H7 (cell line): Measurements from ENCODE around the gene ZNF415. TPM values are rescaled to one million over a fixed set of nuclear protein-coding genes. Genes with fewer than 3 reads are reported as not detected.
"Not testable (repeated sequence)": the region's sequence is repeated elsewhere in the genome, so short reads cannot be mapped to it uniquely, and the experiment has no call there.

Experiments
- DNase-seq: peaks from one replicate; pipeline ENCODE4 v3.0.0; 2012
- H3K27me3 ChIP-seq: 2 replicates; pipeline ENCODE4 v1.6.0; 2011; ENCODE audit warnings: mild to moderate bottlenecking, low read length; ENCODE audit not compliant: control insufficient read depth, insufficient read depth
- H3K36me3 ChIP-seq: replicated peaks from 2 replicates; pipeline ENCODE4 v1.5.1; 2011; ENCODE audit warnings: low read length; ENCODE audit not compliant: control insufficient read depth, insufficient read depth
- H3K4me3 ChIP-seq: 2 replicates; pipeline ENCODE4 v1.5.1; 2011; ENCODE audit warnings: low read depth, mild to moderate bottlenecking, control low read depth, low read length, moderate library complexity; ENCODE audit not compliant: insufficient read depth
- total RNA-seq: library from RNA; depleted of rRNA; stranded (reverse); fragments of >200 nt; shearing (Covaris generic); gene quantifications from 2 replicates; pipeline ENCODE4 v1.2.3, GENCODE V29; 2014

The ZNF415 gene
- total RNA-seq, 1 experiment from 2014 or later: 5.5 TPM

GRCh38 chr19:53130506-53130905, 2.2 kb downstream of the ZNF415 start:
- H3K27me3 ChIP-seq: peaks cover 9% of the 10 kb centered on the region
- no peak for DNase-seq
- H3K36me3 ChIP-seq: no peaks in the 10 kb centered on the region
- H3K4me3 ChIP-seq: no peak overlapping the region

- not testable (repeated sequence) for H3K27me3 ChIP-seq, DNase-seq, H3K36me3 ChIP-seq, H3K4me3 ChIP-seq
Observed at GRCh38 chr19:53126733-53127526, 5.8 kb downstream of the ZNF415 start.

- Histone ChIP-seq H3K36me3 (no peaks in the 10 kb centered on the region; the same call in 1 of the 2 replicates), H3K27me3 (no peaks in the 10 kb centered on the region), H3K4me3 (no peak overlapping the region)
- DNase-seq: no peak
Observed at GRCh38 chr19:53123400-53123799, 9.3 kb downstream of the ZNF415 start.

GRCh38 chr19:53112286-53112685, 20.4 kb downstream of the ZNF415 start:
- Histone ChIP-seq H3K27me3 (no peaks in the 10 kb centered on the region), H3K36me3 (peaks cover 14% of the 10 kb centered on the region), H3K4me3 (no peak overlapping the region)
- no peak for DNase-seq

GRCh38 chr19:53109527-53109926, 23.2 kb downstream of the ZNF415 start:
- Histone ChIP-seq H3K27me3 (no peaks in the 10 kb centered on the region), H3K4me3 (no peak overlapping the region), H3K36me3 (peaks cover 14% of the 10 kb centered on the region)
- DNase-seq: no peak

GRCh38 chr19:53103234-53104203, 29.2 kb downstream of the ZNF415 start, which contains the start of gene ZNF160:
ZNF160 (minus strand) TSS chr19:53103422; CDS start chr19:53086276, 17,146 bp downstream.
- no peaks in the 10 kb centered on the region for H3K27me3 ChIP-seq
- DNase-seq: peak; percentile 100

GRCh38 chr19:53102756-53103233, 29.9 kb downstream of the ZNF415 start:
- peak overlapping the region; percentile 91 for H3K4me3 ChIP-seq
- peak; percentile 74 for DNase-seq

More at GRCh38 chr19:53103234-53104203, 29.2 kb downstream of the ZNF415 start, which contains the start of gene ZNF160:
- H3K4me3 ChIP-seq: peak within 1 kb of the TSS; percentile 91
- peaks cover 1% of the 10 kb centered on the region; the same call in 1 of the 2 replicates for H3K36me3 ChIP-seq

GRCh38 chr19:53102206-53102755, 30.4 kb downstream of the ZNF415 start:
- peak; percentile 38 for DNase-seq
- H3K36me3 ChIP-seq: no peaks in the 10 kb centered on the region; the same call in none of the 2 replicates

More at GRCh38 chr19:53102756-53103233, 29.9 kb downstream of the ZNF415 start:
- Histone ChIP-seq H3K36me3 (no peaks in the 10 kb centered on the region; the same call in none of the 2 replicates), H3K27me3 (no peaks in the 10 kb centered on the region)

GRCh38 chr19:53101518-53101917, 31.2 kb downstream of the ZNF415 start:
- no peak overlapping the region for H3K4me3 ChIP-seq
- no peaks in the 10 kb centered on the region for H3K27me3 ChIP-seq
- H3K36me3 ChIP-seq: no peaks in the 10 kb centered on the region; the same call in none of the 2 replicates
- no peak for DNase-seq

More at GRCh38 chr19:53102206-53102755, 30.4 kb downstream of the ZNF415 start:
- Histone ChIP-seq H3K27me3 (no peaks in the 10 kb centered on the region), H3K4me3 (peak overlapping the region; percentile 91)

- DNase-seq, H3K36me3 ChIP-seq, H3K27me3 ChIP-seq, H3K4me3 ChIP-seq: not testable (repeated sequence)
Observed at GRCh38 chr19:53098570-53098969, 34.1 kb downstream of the ZNF415 start.

- H3K36me3 ChIP-seq, H3K4me3 ChIP-seq, H3K27me3 ChIP-seq, DNase-seq: not testable (repeated sequence)
Observed at GRCh38 chr19:53096982-53097690, 35.6 kb downstream of the ZNF415 start.

- not testable (repeated sequence) for DNase-seq, H3K36me3 ChIP-seq, H3K27me3 ChIP-seq, H3K4me3 ChIP-seq
Observed at GRCh38 chr19:53096579-53096978, 36.1 kb downstream of the ZNF415 start.

- Histone ChIP-seq H3K36me3 (no peaks in the 10 kb centered on the region; the same call in none of the 2 replicates), H3K27me3 (no peaks in the 10 kb centered on the region), H3K4me3 (peak overlapping the region; percentile 31)
- peak; percentile 95 for DNase-seq
Observed at GRCh38 chr19:53094754-53095575, 37.7 kb downstream of the ZNF415 start.
